Measurements from ENCODE around the gene UHRF1.

Gene UHRF1

DNA sequence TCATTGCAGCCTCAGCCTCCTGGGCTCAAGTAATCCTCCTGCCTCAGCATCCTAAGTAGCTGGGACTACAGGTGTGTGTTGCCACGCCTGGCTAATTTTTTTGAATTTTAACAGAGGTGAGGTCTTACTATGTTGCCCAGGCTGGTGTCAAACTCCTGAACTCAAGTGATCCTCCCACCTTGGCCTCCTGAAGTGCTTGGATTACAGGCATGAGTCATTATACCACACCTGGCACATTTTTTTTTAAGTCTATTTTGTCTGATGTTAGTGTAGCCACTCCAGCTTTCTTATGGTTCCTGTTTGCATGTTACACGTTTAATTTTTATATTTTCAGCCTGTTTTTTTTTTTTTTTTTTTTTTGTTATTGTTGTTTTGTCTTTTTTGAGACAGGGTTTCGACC lies 84.4 kb downstream of the UHRF1 start:
- DNase-seq (ENCODE audit: extremely low read depth, insufficient read length): no peak
- TF ChIP-seq, protein P1, sequence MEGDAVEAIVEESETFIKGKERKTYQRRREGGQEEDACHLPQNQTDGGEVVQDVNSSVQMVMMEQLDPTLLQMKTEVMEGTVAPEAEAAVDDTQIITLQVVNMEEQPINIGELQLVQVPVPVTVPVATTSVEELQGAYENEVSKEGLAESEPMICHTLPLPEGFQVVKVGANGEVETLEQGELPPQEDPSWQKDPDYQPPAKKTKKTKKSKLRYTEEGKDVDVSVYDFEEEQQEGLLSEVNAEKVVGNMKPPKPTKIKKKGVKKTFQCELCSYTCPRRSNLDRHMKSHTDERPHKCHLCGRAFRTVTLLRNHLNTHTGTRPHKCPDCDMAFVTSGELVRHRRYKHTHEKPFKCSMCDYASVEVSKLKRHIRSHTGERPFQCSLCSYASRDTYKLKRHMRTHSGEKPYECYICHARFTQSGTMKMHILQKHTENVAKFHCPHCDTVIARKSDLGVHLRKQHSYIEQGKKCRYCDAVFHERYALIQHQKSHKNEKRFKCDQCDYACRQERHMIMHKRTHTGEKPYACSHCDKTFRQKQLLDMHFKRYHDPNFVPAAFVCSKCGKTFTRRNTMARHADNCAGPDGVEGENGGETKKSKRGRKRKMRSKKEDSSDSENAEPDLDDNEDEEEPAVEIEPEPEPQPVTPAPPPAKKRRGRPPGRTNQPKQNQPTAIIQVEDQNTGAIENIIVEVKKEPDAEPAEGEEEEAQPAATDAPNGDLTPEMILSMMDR (IDR thresholded peaks at IDR 0.05; ENCODE audit: insufficient read depth, low read length, poor library complexity, severe bottlenecking): no peak
- Histone ChIP-seq H3K27me3 (replicated peaks; ENCODE audit: control insufficient read depth, insufficient read depth, low read length) (no peaks in the 10 kb centered on the region), H3K36me3 (ENCODE audit: control insufficient read depth, insufficient read depth, low read length) (peaks cover 3% of the 10 kb centered on the region; the same call in 1 of the 2 replicates), H3K4me3 (replicated peaks; ENCODE audit: low read depth, low read length) (no peak overlapping the region)

DNA sequence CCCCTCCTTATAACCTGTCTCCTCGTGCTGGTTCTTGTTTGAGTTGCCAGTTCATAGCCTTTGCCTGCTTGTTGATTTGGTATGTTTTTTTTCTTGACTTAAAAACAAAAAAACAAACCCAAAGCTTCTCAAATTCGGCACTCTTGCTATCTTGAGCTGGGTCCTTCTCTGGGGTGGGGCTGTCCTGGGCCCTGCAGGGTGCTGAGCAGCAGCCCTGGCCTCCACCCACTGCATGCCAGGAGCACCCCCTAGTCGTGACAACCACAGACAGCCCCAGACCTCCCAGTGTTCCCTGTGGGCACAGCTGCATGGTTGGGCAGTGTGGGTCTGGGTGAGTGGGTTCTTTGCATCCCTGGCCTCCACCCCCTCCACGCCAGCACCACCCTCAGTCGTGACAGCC lies 87.4 kb downstream of the UHRF1 start:
- TF ChIP-seq, protein P1 (IDR thresholded peaks at IDR 0.05; ENCODE audit: insufficient read depth, low read length, poor library complexity, severe bottlenecking): no peak
- no peak for DNase-seq (ENCODE audit: extremely low read depth, insufficient read length)
- H3K27me3 ChIP-seq (replicated peaks; ENCODE audit: control insufficient read depth, insufficient read depth, low read length): no peaks in the 10 kb centered on the region
- no peak overlapping the region for H3K4me3 ChIP-seq (replicated peaks; ENCODE audit: low read depth, low read length)
- peaks cover 3% of the 10 kb centered on the region; the same call in 1 of the 2 replicates for H3K36me3 ChIP-seq (ENCODE audit: control insufficient read depth, insufficient read depth, low read length)

GRCh38 chr19:4997297-4997696 lies 88.0 kb downstream of the UHRF1 start:
- TF ChIP-seq, protein P1 (IDR thresholded peaks at IDR 0.05; ENCODE audit: insufficient read depth, low read length, poor library complexity, severe bottlenecking): no peak
- Histone ChIP-seq H3K27me3 (replicated peaks; ENCODE audit: control insufficient read depth, insufficient read depth, low read length) (no peaks in the 10 kb centered on the region), H3K36me3 (ENCODE audit: control insufficient read depth, insufficient read depth, low read length) (peaks cover 3% of the 10 kb centered on the region; the same call in 1 of the 2 replicates), H3K4me3 (replicated peaks; ENCODE audit: low read depth, low read length) (no peak overlapping the region)
- DNase-seq (ENCODE audit: extremely low read depth, insufficient read length): no peak

GRCh38 chr19:5000120-5000611 lies 90.9 kb downstream of the UHRF1 start:
- Histone ChIP-seq H3K4me3 (replicated peaks; ENCODE audit: low read depth, low read length) (no peak overlapping the region), H3K36me3 (ENCODE audit: control insufficient read depth, insufficient read depth, low read length) (peaks cover 4% of the 10 kb centered on the region; the same call in 1 of the 2 replicates), H3K27me3 (replicated peaks; ENCODE audit: control insufficient read depth, insufficient read depth, low read length) (no peaks in the 10 kb centered on the region)
- DNase-seq (ENCODE audit: extremely low read depth, insufficient read length): no peak
- TF ChIP-seq, protein P1 (IDR thresholded peaks at IDR 0.05; ENCODE audit: insufficient read depth, low read length, poor library complexity, severe bottlenecking): no peak

- Histone ChIP-seq H3K27me3 (replicated peaks; ENCODE audit: control insufficient read depth, insufficient read depth, low read length) (no peaks in the 10 kb centered on the region), H3K36me3 (ENCODE audit: control insufficient read depth, insufficient read depth, low read length) (peaks cover 4% of the 10 kb centered on the region; the same call in 1 of the 2 replicates), H3K4me3 (replicated peaks; ENCODE audit: low read depth, low read length) (no peak overlapping the region)
- TF ChIP-seq, protein P1 (IDR thresholded peaks at IDR 0.05; ENCODE audit: insufficient read depth, low read length, poor library complexity, severe bottlenecking): peak; percentile 85
- no peak for DNase-seq (ENCODE audit: extremely low read depth, insufficient read length)
Measured at GRCh38 chr19:5001615-5002014, 92.3 kb downstream of the UHRF1 start.

DNA sequence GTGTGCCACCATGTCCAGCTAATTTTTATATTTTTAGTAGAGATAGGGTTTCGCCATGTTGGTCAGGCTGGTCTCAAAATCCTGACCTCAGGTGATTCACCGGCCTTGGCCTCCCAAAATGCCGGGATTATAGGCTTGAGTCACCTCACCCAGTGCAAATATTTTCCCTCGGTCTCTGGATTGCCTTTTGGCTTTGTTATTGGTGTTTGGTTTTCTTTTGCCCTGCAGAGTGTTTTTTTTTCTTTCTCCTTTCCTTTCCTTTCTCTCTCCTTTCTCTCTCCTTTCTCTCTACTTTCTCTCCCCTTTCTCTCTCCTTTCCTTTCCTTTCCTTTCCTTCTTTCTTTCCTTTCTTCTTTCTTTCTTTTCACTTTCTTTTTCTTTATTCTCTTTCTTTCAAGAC lies 92.8 kb downstream of the UHRF1 start:
- Histone ChIP-seq H3K36me3 (ENCODE audit: control insufficient read depth, insufficient read depth, low read length) (peaks cover 4% of the 10 kb centered on the region; the same call in 1 of the 2 replicates), H3K4me3 (replicated peaks; ENCODE audit: low read depth, low read length) (no peak overlapping the region), H3K27me3 (replicated peaks; ENCODE audit: control insufficient read depth, insufficient read depth, low read length) (no peaks in the 10 kb centered on the region)
- TF ChIP-seq, protein P1 (IDR thresholded peaks at IDR 0.05; ENCODE audit: insufficient read depth, low read length, poor library complexity, severe bottlenecking): no peak
- no peak for DNase-seq (ENCODE audit: extremely low read depth, insufficient read length)
